Breast epithelium (tissue), 4 donors: ENCODE measurements around the gene ORC1. TPM values are rescaled to one million over a fixed set of nuclear protein-coding genes. Genes with fewer than 3 reads are reported as not detected.

Experiments
- DNase-seq, 2 donors: peaks; one replicate each; pipeline ENCODE4 v3.0.0-alpha.2; 2019; ENCODE audit warnings: low spot score in 2 of 2
- H3K27ac ChIP-seq, 2 donors: fragments of 200-600 bp; sonication (generic) in 1 of 2; one replicate each; pipeline ENCODE4 v1.5.1; 2016 to 2019; ENCODE audit warnings: mild to moderate bottlenecking in 1 of 2
- H3K27me3 ChIP-seq, 2 donors: fragments of 200-600 bp; sonication (generic) in 1 of 2; one replicate each; pipeline versions ENCODE4 v1.5.1 to v1.6.0; 2017 to 2019; ENCODE audit warnings: control low read depth in 1 of 2, mild to moderate bottlenecking in 1 of 2
- H3K36me3 ChIP-seq: fragments of 200-600 bp; one replicate; pipeline ENCODE4 v1.5.1; 2019
- H3K4me1 ChIP-seq, 2 donors: fragments of 200-600 bp; sonication (generic); one replicate each; pipeline ENCODE4 v1.5.1; 2016 to 2019; ENCODE audit warnings: control low read depth in 1 of 2
- H3K4me3 ChIP-seq, 3 donors: fragments of 200-600 bp; sonication (generic); 1 replicate in 2 of 3; 2 replicates in 1 of 3; pipeline ENCODE4 v1.5.1; 2016 to 2019; ENCODE audit warnings: mild to moderate bottlenecking in 3 of 3, moderate library complexity in 2 of 3
- H3K9me3 ChIP-seq, 2 donors: fragments of 200-600 bp; sonication (generic) in 1 of 2; one replicate each; pipeline ENCODE4 v1.5.1; 2016 to 2019; ENCODE audit warnings: control low read depth in 1 of 2
- CTCF ChIP-seq, 3 donors: fragments of 450-650 bp; IDR thresholded peaks; one replicate each; pipeline ENCODE4 v1.5.1; 2016 to 2017; ENCODE audit warnings: antibody characterized with exemption in 3 of 3, mild to moderate bottlenecking in 3 of 3, moderate library complexity in 3 of 3
- POLR2A ChIP-seq: fragments of 450-650 bp; IDR thresholded peaks from one replicate; pipeline ENCODE4 v1.6.1; 2016; ENCODE audit warnings: antibody characterized with exemption, mild to moderate bottlenecking, moderate library complexity
- POLR2AphosphoS5 ChIP-seq, 3 donors: sonication (generic); formaldehyde crosslinking; IDR thresholded peaks; one replicate each; pipeline ENCODE4 v1.6.1; 2017; ENCODE audit warnings: antibody characterized with exemption in 3 of 3
- intact Hi-C: fragments of 100-400 bp; cut with DNase I; formaldehyde crosslinking; loops from one replicate; pipeline ENCODE4 v1.15.1; 2023; ENCODE audit warnings: low total_unique reads
- total RNA-seq, 3 donors: library from RNA; depleted of rRNA; stranded (reverse); fragments of >200 nt; gene quantifications; one replicate each; pipeline ENCODE4 v1.1.0, GENCODE V29; 2016

The ORC1 gene
- total RNA-seq, 3 donors from 2014 or later: 0.33 to 0.96 (median 0.73) TPM

- TF ChIP-seq CTCF (IDR thresholded peaks at IDR 0.05): no peak
- no peaks in the 10 kb centered on the region for H3K4me1 ChIP-seq
- H3K4me3 ChIP-seq: no peak overlapping the region
- peaks cover 22% of the 10 kb centered on the region for H3K36me3 ChIP-seq
- H3K27me3 ChIP-seq: no peaks in the 10 kb centered on the region
- no peaks in the 10 kb centered on the region for H3K9me3 ChIP-seq
- H3K27ac ChIP-seq: no peak overlapping the region
- intact Hi-C loops: no loop called here
- DNase-seq: no peak
Observed at GRCh38 chr1:52357397-52357796, 46.8 kb downstream of the ORC1 start.

- intact Hi-C loops: no loop called here
- Histone ChIP-seq H3K9me3 (no peaks in the 10 kb centered on the region), H3K4me1 (no peaks in the 10 kb centered on the region), H3K4me3 (no peak overlapping the region), H3K27ac (no peak overlapping the region), H3K36me3 (peaks cover 22% of the 10 kb centered on the region), H3K27me3 (no peaks in the 10 kb centered on the region)
- DNase-seq: no peak
- TF ChIP-seq CTCF (IDR thresholded peaks at IDR 0.05): no peak
- no peak for TF ChIP-seq POLR2A
- no peak for TF ChIP-seq POLR2AphosphoS5 (IDR thresholded peaks at IDR 0.05)
Observed at GRCh38 chr1:52356818-52357355, 47.3 kb downstream of the ORC1 start.

- no peak for DNase-seq
- H3K36me3 ChIP-seq: peaks cover 22% of the 10 kb centered on the region
- no peak overlapping the region for H3K27ac ChIP-seq
- no peaks in the 10 kb centered on the region for H3K4me1 ChIP-seq
- H3K9me3 ChIP-seq: no peaks in the 10 kb centered on the region
- H3K4me3 ChIP-seq: no peak overlapping the region
- TF ChIP-seq POLR2A (no peak), CTCF (IDR thresholded peaks at IDR 0.05) (no peak), POLR2AphosphoS5 (IDR thresholded peaks at IDR 0.05) (no peak)
- intact Hi-C loops: no loop called here
- no peaks in the 10 kb centered on the region for H3K27me3 ChIP-seq
Observed at GRCh38 chr1:52355847-52356505, 48.2 kb downstream of the ORC1 start.

GRCh38 chr1:52355436-52355835 lies 48.8 kb downstream of the ORC1 start:
- intact Hi-C loops: no loop called here
- Histone ChIP-seq H3K4me1 (no peaks in the 10 kb centered on the region), H3K27me3 (no peaks in the 10 kb centered on the region), H3K9me3 (no peaks in the 10 kb centered on the region), H3K27ac (no peak overlapping the region), H3K36me3 (peaks cover 22% of the 10 kb centered on the region), H3K4me3 (no peak overlapping the region)
- no peak for TF ChIP-seq POLR2A
- TF ChIP-seq CTCF (IDR thresholded peaks at IDR 0.05): no peak
- no peak for TF ChIP-seq POLR2AphosphoS5 (IDR thresholded peaks at IDR 0.05)
- no peak for DNase-seq

- intact Hi-C loops: no loop called here
- H3K4me3 ChIP-seq: no peak overlapping the region
- H3K9me3 ChIP-seq: no peaks in the 10 kb centered on the region
- no peaks in the 10 kb centered on the region for H3K4me1 ChIP-seq
- no peak overlapping the region for H3K27ac ChIP-seq
- H3K27me3 ChIP-seq: no peaks in the 10 kb centered on the region
- H3K36me3 ChIP-seq: peaks cover 8% of the 10 kb centered on the region
- no peak for DNase-seq
- no peak for TF ChIP-seq POLR2AphosphoS5 (IDR thresholded peaks at IDR 0.05)
- TF ChIP-seq CTCF (IDR thresholded peaks at IDR 0.05): no peak
- TF ChIP-seq POLR2A: no peak
Observed at GRCh38 chr1:52352690-52353089, 51.5 kb downstream of the ORC1 start.
